ENCODE results near the gene AP2B1. TPM values are rescaled to one million over a fixed set of nuclear protein-coding genes. Genes with fewer than 3 reads are reported as not detected.
A peak's percentile ranks its signal among the peaks of the same experiment; 100 is the strongest.

AP2B1 gene
- total RNA-seq, 2 donors from 2014 or later = 29.3 to 43.6 TPM

DNA sequence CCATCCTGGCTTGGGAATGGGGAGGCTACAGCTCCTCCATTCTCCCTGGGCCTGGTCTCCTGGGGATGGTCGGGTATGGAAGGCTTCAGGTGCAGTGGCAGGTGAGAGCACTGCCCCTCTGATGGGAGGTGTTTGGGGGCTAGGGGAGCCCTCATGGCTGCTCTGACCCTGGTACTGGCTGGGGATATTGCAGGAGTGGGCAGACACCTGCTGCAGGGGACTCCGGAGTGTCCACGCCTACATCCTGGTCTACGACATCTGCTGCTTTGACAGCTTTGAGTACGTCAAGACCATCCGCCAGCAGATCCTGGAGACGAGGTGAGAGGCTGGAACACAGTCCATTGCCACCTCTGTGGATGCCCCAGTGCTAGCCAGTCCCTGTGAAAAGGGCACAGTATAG lies 153.1 kb downstream of the AP2B1 start:
- Histone ChIP-seq H3K27me3 (peaks cover 0 to 9% of the 10 kb centered on the region in 2 donors), H3K9me3 (no peaks in the 10 kb centered on the region), H3K4me3 (no peak overlapping the region), H3K27ac (no peak overlapping the region), H3K4me1 (peaks cover 10% of the 10 kb centered on the region), H3K36me3 (replicated peaks in 1 of 2; ENCODE audit: insufficient read depth in 1 of 2, low read depth in 2 of 2) (no peaks in the 10 kb centered on the region)
- TF ChIP-seq CTCF (IDR thresholded peaks at IDR 0.05) (no peak), POLR2A (IDR thresholded peaks at IDR 0.05) (no peak)
- intact Hi-C loops (cut with DNase I) = loop anchor here (10.0 kb wide), 1 partner anchor 425 kb away; no protein-coding TSS in a partner anchor
- whole genome bisulfite sequencing, 2 donors = 74 to 90% methylated on average over 5 to 7 of the region's 7 CpGs
- no peak for ATAC-seq
- no peak for DNase-seq

DNA sequence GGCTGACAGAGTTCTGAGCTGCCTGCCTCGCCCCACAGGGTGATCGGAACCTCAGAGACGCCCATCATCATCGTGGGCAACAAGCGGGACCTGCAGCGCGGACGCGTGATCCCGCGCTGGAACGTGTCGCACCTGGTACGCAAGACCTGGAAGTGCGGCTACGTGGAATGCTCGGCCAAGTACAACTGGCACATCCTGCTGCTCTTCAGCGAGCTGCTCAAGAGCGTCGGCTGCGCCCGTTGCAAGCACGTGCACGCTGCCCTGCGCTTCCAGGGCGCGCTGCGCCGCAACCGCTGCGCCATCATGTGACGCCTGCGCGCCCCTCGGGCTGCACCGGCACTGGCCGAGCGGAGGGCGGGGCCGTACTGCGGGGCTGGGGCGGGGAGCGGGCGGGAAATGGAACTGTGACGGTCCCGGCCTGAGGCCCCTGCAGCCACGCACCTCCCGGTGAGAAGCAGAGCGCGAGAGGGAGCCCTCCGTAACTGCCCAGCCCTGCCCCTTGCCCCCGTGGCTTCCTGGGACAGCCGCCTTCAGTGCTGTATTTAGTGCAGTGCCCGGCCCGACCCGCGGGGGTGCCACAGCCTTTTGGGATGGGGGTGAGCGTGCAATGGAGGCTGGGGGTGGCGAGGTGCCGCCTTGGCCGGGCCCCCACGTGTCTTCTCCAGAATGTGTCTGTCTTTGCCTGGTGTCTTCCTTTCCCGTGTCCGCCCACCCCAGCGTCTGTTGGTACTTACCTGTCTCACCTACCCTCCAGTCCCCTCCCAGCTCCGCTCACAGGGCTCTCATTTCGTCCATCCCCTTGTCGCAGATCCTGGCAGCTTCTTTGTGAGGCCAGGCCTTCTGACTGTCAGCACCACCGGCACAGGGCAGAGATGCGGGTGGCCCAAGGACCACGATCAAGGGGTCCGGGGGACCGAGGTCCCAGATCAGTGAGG lies 154.1 kb downstream of the AP2B1 start:
- WGBS, 2 donors = 9 to 14% methylated on average over 26 to 71 of the region's 73 CpGs
- intact Hi-C loops (cut with DNase I) = loop anchor here (10.0 kb wide), 1 partner anchor 426 kb away; no protein-coding TSS in a partner anchor
- ATAC-seq (peak; percentile 38), DNase-seq (peak in 1 of 4 donors; percentile 19)
- Histone ChIP-seq H3K4me1 (peaks cover 10% of the 10 kb centered on the region), H3K4me3 (no peak overlapping the region), H3K27ac (no peak overlapping the region), H3K36me3 (replicated peaks in 1 of 2; ENCODE audit: insufficient read depth in 1 of 2, low read depth in 2 of 2) (no peaks in the 10 kb centered on the region), H3K27me3 (peaks cover 0 to 9% of the 10 kb centered on the region in 2 donors), H3K9me3 (no peaks in the 10 kb centered on the region)
- TF ChIP-seq CTCF (IDR thresholded peaks at IDR 0.05) = no peak
- no peak for TF ChIP-seq POLR2A (IDR thresholded peaks at IDR 0.05)

DNA sequence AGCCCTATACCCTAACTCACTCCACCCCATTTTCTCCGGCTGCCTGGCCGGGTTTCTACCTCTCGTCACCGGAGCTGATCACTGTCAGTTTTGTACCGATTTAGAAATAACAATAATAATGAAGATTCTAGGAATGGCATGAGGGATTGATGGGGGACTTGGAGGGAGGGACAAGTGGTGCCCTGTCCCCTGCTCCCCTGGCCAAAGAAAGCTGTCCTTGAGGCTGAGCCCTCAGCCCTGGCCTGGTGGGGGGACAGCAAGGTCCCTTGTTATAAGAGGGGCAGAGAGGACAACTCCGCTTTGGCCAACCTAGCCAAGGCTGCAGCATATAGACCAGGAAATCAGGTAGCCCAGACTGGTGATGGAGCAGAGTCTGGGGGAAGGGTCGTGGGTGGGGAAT lies 155.4 kb downstream of the AP2B1 start:
- ATAC-seq = no peak
- Histone ChIP-seq H3K27ac (no peak overlapping the region), H3K4me3 (no peak overlapping the region), H3K9me3 (no peaks in the 10 kb centered on the region), H3K36me3 (replicated peaks in 1 of 2; ENCODE audit: insufficient read depth in 1 of 2, low read depth in 2 of 2) (no peaks in the 10 kb centered on the region), H3K4me1 (peaks cover 10% of the 10 kb centered on the region), H3K27me3 (peaks cover 0 to 9% of the 10 kb centered on the region in 2 donors)
- TF ChIP-seq POLR2A (IDR thresholded peaks at IDR 0.05) (no peak), CTCF (IDR thresholded peaks at IDR 0.05) (no peak)
- no peak for DNase-seq
- intact Hi-C loops (cut with DNase I) = loop anchor here (10.0 kb wide), 1 partner anchor 428 kb away; no protein-coding TSS in a partner anchor
- 49 to 56% methylated on average over 7 of the region's 7 CpGs for WGBS, 2 donors

- no peak for ATAC-seq
- 50 to 64% methylated on average over 7 of the region's 7 CpGs for WGBS, 2 donors
- TF ChIP-seq POLR2A (IDR thresholded peaks at IDR 0.05) = no peak
- no peak for TF ChIP-seq CTCF (IDR thresholded peaks at IDR 0.05)
- intact Hi-C loops (cut with DNase I) = loop anchor here (10.0 kb wide), 1 partner anchor 428 kb away; no protein-coding TSS in a partner anchor
- no peak overlapping the region for H3K27ac ChIP-seq
- no peaks in the 10 kb centered on the region for H3K9me3 ChIP-seq
- peaks cover 0 to 14% of the 10 kb centered on the region in 2 donors for H3K27me3 ChIP-seq
- H3K4me1 ChIP-seq = peaks cover 10% of the 10 kb centered on the region
- DNase-seq = no peak
- H3K4me3 ChIP-seq = no peak overlapping the region
- H3K36me3 ChIP-seq (replicated peaks in 1 of 2; ENCODE audit: insufficient read depth in 1 of 2, low read depth in 2 of 2) = no peaks in the 10 kb centered on the region
Measured at GRCh38 chr17:35742896-35743477, 155.9 kb downstream of the AP2B1 start.

Data from body of pancreas (tissue), 4 donors.